AG20443 (cell line): ENCODE data around the gene PCDHB11.
"Not testable (repeated sequence)": the region's sequence is repeated elsewhere in the genome, so short reads cannot be mapped to it uniquely, and the experiment has no call there.

ENCODE experiments used
- DNase-seq: peaks from one replicate; pipeline ENCODE4 v3.0.0; 2012; ENCODE audit warnings: low spot score, mixed read lengths

PCDHB11 gene

GRCh38 chr5:141186897-141187512, 12.4 kb upstream of the PCDHB11 start, which contains the start of gene PCDHB9:
PCDHB9 (plus strand) TSS chr5:141187161; CDS start chr5:141187319, 158 bp downstream.
- DNase-seq: peak; percentile 43

- not testable (repeated sequence) for DNase-seq
Measured at GRCh38 chr5:141188682-141189081, 10.7 kb upstream of the PCDHB11 start.

GRCh38 chr5:141189131-141189530, 10.3 kb upstream of the PCDHB11 start:
- not testable (repeated sequence) for DNase-seq

GRCh38 chr5:141192110-141192725, 7.2 kb upstream of the PCDHB11 start, which contains the start of gene PCDHB10:
PCDHB10 (plus strand) TSS chr5:141192353; CDS start chr5:141192553, 200 bp downstream.
- peak; percentile 43 for DNase-seq

GRCh38 chr5:141194332-141194731, 5.1 kb upstream of the PCDHB11 start:
- DNase-seq: not testable (repeated sequence)

GRCh38 chr5:141196363-141196762, 3.1 kb upstream of the PCDHB11 start:
- DNase-seq: no peak

- not testable (repeated sequence) for DNase-seq
Measured at GRCh38 chr5:141201126-141201525, 1.7 kb downstream of the PCDHB11 start.

GRCh38 chr5:141201646-141202045, 2.2 kb downstream of the PCDHB11 start:
- DNase-seq: not testable (repeated sequence)

- peak; percentile 25 for DNase-seq
Measured at GRCh38 chr5:141208478-141208877, 9.1 kb downstream of the PCDHB11 start, which contains the start of gene PCDHB12. PCDHB12 (plus strand) TSS chr5:141208719; CDS start chr5:141208908, 189 bp downstream.

- not testable (repeated sequence) for DNase-seq
Measured at GRCh38 chr5:141210281-141210680, 10.9 kb downstream of the PCDHB11 start.

- not testable (repeated sequence) for DNase-seq
Measured at GRCh38 chr5:141210849-141211248, 11.4 kb downstream of the PCDHB11 start.

- peak; percentile 29 for DNase-seq
Measured at GRCh38 chr5:141213656-141214339, 14.4 kb downstream of the PCDHB11 start, which contains the start of gene PCDHB13. PCDHB13 (plus strand) TSS chr5:141213919; CDS start chr5:141214124, 205 bp downstream.

GRCh38 chr5:141214583-141214982, 15.2 kb downstream of the PCDHB11 start:
- not testable (repeated sequence) for DNase-seq

GRCh38 chr5:141215504-141215903, 16.1 kb downstream of the PCDHB11 start:
- DNase-seq: not testable (repeated sequence)

GRCh38 chr5:141216035-141216434, 16.6 kb downstream of the PCDHB11 start:
- DNase-seq: not testable (repeated sequence)

- DNase-seq: peak; percentile 49
Measured at GRCh38 chr5:141223112-141223783, 23.8 kb downstream of the PCDHB11 start, which contains the start of gene PCDHB14. PCDHB14 (plus strand) TSS chr5:141223343; CDS start chr5:141223506, 163 bp downstream.

- not testable (repeated sequence) for DNase-seq
Measured at GRCh38 chr5:141224844-141225243, 25.4 kb downstream of the PCDHB11 start.

GRCh38 chr5:141225421-141225820, 26.0 kb downstream of the PCDHB11 start:
- not testable (repeated sequence) for DNase-seq

- peak; percentile 11 for DNase-seq
Measured at GRCh38 chr5:141234109-141234667, 34.8 kb downstream of the PCDHB11 start.

GRCh38 chr5:141235922-141236321, 36.5 kb downstream of the PCDHB11 start:
- not testable (repeated sequence) for DNase-seq
